Inferior parietal cortex (tissue), 1 donor: ENCODE measurements around the gene HAGH.

Experiments
- DNase-seq: peaks from one replicate; pipeline ENCODE4 v3.0.0-alpha.2; 2016; ENCODE audit errors: extremely low spot score

Gene HAGH

GRCh38 chr16:1762196-1762878 lies 64.3 kb downstream of the HAGH start:
- DNase-seq: no peak

DNA sequence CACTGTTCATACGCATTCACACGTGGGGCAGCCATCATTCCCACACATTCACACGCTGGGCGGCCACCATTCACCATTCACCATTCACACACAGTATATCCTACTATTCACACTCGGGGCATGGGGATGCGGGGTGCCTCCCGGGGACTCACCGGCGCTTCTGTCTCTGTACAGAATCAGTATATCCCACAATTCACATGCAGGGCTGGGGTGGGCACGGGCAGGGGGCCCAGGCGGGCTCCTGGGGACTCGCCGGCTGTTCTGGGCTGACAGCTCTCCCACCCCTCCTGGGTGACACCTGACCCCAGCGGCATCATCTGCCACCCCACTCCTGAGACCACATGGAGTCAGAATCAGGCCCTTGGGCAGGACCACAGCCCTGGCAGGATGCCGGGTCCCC lies 64.9 kb downstream of the HAGH start:
- no peak for DNase-seq

- no peak for DNase-seq
Observed at GRCh38 chr16:1760911-1761310, 65.7 kb downstream of the HAGH start.

DNA sequence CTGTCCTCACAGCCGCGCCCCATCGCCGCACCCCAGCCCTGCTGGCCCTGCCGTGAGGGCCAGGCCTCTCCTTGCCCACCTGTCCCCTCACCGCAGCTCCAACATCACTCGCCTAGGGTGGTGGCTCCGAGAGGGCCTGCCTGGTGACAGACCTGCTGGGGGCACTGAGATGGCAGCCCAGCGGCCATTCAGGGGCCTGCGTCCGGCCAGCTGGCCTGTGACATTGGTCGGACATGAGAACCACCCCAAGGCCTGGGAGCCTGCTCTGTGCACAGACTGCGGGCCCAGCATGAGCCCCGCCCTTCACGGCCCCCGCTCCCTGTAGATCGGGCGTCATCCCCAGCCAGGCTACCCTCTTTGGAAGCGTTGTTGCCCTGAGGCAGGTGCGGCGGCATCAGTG lies 67.1 kb downstream of the HAGH start:
- no peak for DNase-seq

- DNase-seq: no peak
Observed at GRCh38 chr16:1758923-1759322, 67.7 kb downstream of the HAGH start.

DNA sequence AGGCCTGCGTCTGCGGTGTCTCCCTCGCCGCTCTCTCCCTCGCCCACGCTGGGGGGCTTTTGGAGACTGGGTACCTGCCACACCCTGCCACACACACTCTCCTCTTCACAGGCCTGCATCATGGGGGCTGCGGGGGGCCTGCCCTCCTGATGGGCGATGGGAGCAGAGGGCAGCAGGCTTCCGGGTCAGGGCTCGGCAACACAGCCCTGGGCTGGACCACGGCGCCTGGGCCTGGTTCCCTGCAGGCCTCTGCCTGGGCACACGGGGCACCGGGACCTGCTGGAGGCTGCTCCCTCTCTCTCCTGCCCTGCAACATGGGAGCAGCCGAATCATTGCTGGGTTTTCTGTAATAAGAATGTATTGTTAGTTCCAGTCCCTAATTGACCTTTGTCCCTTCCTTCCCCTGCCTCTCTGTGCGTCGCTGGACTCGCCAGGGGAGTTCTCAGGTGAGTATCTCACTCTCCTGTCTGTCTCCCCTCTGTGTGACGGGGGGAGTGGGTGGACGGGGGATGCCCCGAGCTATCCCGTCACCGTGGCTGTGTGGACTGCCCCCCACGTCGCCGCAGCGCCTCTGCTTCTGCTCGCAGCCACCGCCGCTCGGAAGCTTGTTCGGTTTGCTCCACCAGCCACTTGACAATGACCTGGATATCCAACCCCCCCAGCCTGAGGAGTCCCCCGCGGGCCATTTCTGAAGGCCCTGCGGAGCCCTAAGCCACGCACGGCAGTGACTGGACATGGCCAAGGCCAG lies 68.7 kb downstream of the HAGH start:
- DNase-seq: no peak
